AG09309 (cell line): ENCODE results near the gene VTCN1.

Experiments used
- DNase-seq: peaks from one replicate; pipeline ENCODE4 v3.0.0-alpha.2; 2010; ENCODE audit warnings: low read depth
- H3K4me3 ChIP-seq: 2 replicates; pipeline ENCODE4 v1.5.1; 2011; ENCODE audit warnings: mild to moderate bottlenecking, low read depth, low read length, moderate library complexity; ENCODE audit not compliant: control insufficient read depth
- TF ChIP-seq, protein P1 (sequence below): IDR thresholded peaks from 2 replicates; pipeline ENCODE4 v1.5.1; 2011; ENCODE audit warnings: mild to moderate bottlenecking, low read depth, low read length, inconsistent platforms; ENCODE audit not compliant: insufficient read depth, control insufficient read depth; ENCODE audit errors: missing control alignments

The VTCN1 gene

GRCh38 chr1:117241512-117241911 is 30.8 kb upstream of the VTCN1 start:
- H3K4me3 ChIP-seq, result no peak overlapping the region
- no peak for DNase-seq
- TF ChIP-seq, protein P1, sequence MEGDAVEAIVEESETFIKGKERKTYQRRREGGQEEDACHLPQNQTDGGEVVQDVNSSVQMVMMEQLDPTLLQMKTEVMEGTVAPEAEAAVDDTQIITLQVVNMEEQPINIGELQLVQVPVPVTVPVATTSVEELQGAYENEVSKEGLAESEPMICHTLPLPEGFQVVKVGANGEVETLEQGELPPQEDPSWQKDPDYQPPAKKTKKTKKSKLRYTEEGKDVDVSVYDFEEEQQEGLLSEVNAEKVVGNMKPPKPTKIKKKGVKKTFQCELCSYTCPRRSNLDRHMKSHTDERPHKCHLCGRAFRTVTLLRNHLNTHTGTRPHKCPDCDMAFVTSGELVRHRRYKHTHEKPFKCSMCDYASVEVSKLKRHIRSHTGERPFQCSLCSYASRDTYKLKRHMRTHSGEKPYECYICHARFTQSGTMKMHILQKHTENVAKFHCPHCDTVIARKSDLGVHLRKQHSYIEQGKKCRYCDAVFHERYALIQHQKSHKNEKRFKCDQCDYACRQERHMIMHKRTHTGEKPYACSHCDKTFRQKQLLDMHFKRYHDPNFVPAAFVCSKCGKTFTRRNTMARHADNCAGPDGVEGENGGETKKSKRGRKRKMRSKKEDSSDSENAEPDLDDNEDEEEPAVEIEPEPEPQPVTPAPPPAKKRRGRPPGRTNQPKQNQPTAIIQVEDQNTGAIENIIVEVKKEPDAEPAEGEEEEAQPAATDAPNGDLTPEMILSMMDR, result no peak

DNA sequence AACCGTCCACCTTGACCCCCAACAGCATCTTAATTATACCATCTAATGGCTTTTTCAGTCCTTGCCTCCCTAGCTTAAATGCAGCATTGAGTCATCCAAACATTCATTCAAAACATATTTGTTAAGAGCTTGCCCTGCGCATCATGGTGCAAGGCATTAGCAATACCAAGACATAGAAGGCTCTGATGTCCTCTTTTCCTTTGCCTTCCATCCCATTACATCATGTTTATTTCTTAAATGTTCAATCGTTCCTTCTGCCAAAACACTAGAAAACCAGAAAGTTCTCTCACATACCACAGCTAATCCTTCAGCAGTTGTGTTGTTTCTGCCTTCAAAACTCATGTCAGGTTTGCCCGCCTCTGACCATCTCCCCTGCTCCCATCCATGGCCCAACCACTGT is 29.8 kb upstream of the VTCN1 start:
- no peak for DNase-seq
- TF ChIP-seq, protein P1, result no peak
- H3K4me3 ChIP-seq, result no peak overlapping the region

DNA sequence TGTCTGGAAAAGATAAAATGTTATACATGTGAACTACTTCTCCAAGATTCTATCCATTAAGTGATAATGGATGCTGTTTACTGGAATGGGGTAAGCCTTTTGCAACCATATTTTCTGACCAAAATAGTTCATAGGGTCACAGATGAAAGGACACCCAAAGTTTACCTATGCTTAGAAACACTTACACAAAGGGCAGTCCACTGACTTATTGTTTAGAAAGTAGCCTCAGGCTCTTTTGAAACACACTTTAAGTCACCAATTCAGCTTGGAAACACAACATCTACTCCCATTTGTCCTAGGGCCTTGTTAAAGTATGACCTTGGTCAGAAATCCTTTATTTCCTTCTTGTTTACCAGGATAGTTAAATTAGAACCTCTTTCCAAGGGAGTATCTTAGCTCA is 28.7 kb upstream of the VTCN1 start:
- H3K4me3 ChIP-seq, result no peak overlapping the region
- no peak for DNase-seq
- TF ChIP-seq, protein P1, result no peak

DNA sequence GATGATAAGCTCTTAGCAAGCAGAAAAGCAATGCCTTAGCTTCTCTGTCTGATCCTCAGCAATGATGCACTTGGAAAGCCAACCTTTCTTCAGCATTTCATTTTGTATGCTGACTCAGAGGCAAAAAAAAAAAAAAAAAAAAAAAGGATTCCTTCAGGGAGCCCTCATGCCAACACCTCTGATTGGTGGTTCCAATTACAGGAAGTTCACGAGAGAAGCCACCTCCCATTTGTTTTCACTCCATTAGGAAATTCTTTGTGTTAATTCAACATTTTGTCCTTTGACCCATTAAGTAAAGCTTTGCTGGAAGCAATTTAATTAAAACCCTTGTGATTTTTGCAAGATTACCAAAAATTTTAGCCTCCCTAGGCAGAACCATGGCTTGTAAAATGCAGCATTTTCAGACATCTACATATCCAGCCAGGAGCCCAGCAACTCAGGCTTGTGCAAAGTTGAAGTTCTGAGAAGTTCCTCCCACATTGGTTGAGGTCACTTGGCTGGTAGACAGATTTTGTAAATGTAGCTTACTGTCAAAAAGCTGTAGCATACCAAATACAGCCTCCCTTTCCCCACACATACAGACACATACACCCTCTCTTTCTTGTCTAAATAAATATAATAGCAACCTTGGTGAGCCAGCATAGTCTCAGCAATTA is 27.1 kb upstream of the VTCN1 start:
- TF ChIP-seq, protein P1, result no peak
- peak; percentile 3 for DNase-seq
- no peak overlapping the region for H3K4me3 ChIP-seq

GRCh38 chr1:117235863-117236465 is 25.2 kb upstream of the VTCN1 start:
- no peak for DNase-seq
- no peak overlapping the region for H3K4me3 ChIP-seq
- TF ChIP-seq, protein P1, result no peak

DNA sequence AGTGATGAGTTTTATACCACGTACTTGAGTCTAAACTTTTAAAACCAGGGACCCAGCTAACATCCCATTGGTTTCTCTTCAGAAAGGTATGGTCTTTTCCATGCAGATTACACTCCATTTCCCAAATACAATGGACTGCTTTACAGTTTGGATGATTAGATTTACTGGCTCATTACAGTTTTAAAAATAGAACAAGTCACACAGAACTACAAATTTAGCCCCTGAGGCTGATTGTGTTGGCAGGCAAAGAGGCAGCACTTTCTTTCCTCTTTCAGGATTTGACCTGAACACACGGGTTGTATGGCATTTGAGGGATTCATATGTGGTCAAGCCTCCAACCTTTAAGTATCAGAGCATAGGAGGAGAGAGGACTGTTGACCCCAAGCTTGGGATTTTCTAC is 21.8 kb upstream of the VTCN1 start:
- no peak for DNase-seq
- no peak overlapping the region for H3K4me3 ChIP-seq
- TF ChIP-seq, protein P1, result no peak
